NCI-H510A (cell line): Measurements from ENCODE around the gene BARX2.

Experiments used
- DNase-seq: peaks from one replicate; lab custom pipeline; 2025; lab: John Stamatoyannopoulos, UW

The BARX2 gene

DNA sequence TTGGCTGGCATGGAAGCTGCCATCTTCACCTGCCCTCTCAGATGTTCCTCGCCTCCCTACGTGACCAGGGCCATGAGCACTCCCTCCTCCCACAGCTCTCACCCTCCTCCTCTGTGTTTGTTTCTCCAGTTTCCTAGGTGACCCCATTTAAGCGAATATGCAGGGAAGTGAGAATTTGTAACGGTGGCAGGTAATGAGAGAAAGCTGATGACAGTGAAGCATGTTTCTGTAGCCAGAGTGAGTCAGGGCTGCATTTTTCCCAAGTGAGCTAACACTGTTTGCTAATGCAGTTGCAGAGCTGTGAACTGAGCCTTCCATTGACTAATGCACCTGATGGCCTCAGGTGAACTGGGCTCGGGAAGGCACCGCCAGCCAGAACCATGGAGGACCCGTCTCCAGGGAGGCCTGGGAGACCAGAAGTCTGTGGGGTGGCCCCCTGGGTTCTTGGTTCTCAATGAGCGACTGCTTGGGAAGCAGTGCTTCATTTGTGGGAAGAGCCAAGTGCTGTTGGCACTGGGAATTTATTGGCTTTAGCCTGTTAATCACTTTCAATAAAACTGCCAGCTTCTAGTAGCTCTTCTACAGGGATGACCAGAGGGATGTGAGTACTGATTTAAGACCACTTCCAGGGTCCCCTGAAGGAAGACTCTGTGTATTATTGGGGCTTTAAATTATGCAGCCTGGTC is 64.5 kb downstream of the BARX2 start:
- no peak for DNase-seq

DNA sequence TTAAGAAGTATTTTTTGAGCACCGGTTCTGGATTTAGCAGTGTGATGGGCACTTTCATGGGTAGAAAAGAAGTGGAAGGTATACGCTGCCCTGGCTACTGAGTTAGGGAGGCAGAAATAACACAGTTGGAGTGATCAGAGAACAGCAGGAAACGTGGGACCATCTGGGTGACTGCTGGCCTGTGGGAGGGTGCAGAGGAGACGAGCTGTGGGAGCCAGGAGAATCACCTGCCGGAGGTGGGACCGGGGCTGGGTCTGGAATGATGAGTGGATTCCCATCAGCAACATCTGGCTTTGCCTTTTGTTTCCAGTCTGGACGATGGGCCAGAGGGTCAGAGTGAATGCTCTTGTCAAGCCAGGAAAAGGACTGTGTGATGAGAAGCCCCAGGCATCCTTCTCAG is 66.5 kb downstream of the BARX2 start:
- DNase-seq, result no peak

DNA sequence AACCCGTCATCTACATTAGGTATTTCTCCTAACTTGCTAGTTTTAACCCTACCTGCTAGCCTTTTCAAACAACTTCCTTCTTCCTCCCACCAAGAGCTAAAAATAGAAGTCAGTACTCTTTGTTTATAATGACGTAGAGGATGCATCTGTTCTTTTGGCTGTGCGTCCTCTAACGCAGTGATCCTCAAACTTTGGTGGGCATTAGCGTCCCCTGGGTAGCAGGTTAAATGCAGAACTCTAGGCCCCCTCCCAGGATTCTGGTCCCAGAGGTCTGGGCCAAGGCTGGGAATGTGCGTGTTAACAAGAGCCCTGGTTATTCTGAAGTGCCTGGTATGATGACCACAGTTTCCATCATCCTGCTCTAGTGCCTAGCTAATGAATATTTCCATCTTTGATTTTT is 67.6 kb downstream of the BARX2 start:
- no peak for DNase-seq

DNA sequence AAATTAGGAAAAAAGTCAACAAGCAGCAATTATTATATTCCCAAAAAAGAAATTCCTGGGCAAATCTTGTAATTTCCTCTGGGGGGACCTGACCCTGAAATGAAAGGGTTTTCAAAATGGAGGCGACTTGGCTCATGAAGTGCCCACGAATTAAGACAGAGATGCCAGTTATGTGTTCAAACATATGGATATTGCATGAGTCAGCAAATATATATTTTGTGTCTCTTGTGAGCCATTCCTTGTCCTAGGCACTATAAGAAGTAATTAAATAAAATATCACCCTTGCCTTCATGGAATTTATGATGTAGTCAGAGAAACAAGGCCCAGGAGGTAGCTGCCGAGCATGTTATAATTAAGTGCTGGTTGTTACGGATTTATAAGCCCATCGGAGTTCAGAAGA is 68.6 kb downstream of the BARX2 start:
- no peak for DNase-seq

DNA sequence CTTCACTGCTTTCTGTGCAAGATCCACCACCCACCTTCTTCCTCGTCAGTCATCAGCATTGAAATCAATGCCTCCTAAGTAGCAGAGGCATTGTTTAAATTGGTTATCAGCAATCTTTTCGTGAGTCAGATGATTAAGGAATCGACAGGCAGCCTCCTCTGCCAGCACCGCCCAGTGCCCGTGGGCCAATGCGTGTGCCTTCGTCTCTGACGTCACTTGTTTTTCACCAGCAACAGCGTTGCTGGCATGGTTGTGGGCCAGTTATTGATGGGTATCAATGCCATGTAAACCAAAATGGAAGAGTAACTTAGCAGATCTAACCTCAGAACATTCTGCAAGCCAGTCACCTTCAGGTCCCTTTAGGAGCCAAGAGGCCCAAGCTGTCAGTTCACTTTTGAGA is 69.6 kb downstream of the BARX2 start:
- DNase-seq, result no peak

DNA sequence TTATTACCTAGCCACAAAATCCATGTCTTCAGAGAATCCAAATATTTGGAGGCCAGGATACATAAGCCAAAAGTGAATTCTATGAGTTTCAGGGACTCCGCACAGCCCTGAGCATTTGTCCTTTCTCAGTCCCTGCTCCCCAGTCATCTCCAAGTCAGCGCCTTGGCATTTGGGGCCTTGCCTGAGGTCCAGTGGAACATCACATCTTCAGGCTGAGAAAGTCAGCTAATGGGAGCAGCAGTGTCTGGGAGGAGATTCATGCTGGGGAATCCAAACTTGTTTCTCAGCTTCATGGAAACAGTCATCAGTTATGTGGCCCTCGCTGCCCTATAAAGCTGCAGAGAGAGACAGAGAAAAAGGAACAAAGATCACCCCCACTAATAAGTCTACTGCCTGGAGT is 70.9 kb downstream of the BARX2 start:
- no peak for DNase-seq

DNA sequence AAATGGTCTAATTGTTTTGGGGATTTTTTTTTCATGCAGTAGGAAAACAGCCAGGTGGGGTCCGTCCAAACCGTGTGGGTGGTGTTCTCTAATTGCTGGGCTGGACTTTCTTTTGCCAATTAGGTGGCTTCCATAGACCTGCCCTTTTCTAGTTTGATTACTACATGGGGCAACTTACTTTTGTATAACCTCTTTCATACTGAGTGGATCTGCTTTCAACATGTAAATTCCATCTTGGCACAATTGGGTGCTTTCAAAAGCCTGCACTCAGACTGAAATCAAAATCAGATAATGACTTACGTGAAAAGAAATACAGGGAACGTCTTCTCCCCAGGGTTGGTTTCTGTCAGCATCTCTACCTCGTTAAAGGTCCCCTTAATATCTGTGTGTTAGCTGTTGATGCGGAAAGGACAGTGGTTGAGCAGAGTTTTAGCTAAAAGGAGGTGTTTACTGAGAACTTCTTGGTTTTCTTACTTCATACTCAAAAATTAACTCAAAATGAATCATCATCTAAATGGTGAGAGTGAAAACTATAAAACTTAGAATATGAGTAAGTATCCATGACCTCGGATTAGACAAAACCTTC is 72.1 kb downstream of the BARX2 start:
- no peak for DNase-seq

DNA sequence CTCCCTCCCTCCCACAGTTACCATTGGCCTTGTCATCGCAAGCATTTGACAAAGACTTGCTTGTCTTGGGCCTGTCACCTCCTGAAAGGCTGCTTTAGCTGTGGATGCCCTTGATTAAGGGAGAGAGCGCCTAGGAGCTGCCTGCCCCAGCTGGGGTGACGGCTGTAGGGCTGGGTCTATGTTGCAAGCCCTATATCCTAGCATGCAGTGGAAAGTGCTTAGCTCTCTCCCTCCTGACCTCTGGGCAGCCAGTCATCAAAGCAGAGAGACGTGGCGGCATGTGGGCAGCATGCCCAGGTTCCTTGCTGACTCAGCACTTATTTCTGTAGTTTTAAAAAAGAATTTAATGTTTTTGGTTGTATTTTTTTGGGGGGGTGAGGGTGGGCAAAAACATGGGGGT is 75.9 kb downstream of the BARX2 start:
- no peak for DNase-seq

DNA sequence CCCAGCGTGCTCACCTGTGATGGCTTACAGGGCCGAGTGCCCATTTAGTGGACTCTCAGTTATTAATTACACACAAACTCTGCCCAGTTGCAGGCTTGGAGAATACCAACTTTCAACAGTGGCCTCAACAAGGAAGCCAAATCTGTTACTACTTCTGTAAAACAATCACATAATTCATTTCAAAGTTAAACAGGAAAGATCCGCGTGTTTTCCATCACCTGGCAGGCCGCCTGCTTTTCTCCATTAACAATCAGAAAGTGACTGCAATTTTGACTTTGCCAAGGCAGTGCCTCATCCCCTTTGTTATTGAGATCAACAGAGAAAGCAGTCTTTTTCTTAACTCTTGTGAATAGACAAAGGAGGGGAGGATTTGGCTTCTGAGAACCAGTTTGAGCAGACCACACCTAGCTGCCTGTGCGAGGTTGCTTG is 77.7 kb downstream of the BARX2 start:
- no peak for DNase-seq

DNA sequence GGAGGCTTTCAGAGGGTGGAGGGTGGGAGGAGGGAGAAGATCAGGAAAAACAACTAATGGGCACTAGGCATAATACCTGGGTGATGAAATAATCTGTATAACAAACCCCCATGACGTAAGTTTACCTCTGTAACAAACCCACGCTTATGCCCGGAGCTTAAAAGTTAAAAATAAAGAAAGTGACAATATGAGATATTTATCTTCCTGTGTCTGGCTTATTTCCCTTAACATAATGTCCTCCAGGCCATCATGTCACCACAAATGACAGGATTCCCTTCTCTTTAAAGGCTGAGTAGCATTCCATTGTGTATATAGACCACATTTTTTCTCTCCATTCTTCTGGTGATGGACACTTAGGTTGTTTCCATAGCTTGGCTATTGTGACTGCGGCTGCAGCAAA is 79.5 kb downstream of the BARX2 start:
- DNase-seq, result no peak

DNA sequence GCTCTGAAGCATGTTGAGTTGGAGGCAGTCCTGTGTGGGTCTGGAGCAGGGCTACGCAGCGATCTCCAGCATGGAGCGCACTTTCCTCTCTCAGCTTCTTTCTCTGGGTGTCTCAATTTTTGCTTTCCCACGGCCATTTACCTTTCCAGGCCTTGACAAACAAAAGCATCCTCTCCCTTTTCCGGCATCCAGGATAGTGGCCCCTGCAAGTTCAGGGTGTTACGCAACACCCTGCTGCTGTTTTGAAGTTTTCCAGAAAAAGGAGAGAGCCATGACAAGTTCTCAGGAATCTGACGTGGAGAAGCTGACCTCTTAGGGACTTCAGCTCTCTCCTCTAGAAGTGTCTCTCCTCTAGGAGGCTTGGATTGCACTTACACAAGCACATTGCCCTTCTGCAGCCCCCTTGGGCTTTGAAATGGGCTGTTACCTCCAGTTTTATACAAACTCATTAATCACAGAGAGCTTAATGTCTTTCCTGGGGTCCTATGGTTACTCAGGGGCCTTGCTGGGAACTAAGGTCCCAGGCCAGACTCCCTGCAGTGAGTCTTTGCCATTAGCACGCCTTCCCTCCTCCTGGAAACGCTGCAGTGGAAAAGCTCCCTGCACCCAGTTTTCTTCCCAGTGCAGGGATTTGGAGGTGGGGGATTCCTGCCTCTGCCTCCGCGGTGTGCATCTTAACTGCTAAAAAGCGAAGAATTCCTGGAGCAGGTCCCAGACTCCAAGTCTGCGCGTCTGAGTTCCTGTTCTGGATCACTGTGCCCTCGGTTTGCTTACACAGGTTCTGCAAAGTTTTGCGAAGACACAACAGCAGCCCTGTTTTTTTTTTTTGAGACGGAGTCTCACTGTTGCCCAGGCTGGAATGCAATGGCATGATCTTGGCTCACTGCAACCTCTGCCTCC is 80.4 kb downstream of the BARX2 start:
- DNase-seq, result no peak

DNA sequence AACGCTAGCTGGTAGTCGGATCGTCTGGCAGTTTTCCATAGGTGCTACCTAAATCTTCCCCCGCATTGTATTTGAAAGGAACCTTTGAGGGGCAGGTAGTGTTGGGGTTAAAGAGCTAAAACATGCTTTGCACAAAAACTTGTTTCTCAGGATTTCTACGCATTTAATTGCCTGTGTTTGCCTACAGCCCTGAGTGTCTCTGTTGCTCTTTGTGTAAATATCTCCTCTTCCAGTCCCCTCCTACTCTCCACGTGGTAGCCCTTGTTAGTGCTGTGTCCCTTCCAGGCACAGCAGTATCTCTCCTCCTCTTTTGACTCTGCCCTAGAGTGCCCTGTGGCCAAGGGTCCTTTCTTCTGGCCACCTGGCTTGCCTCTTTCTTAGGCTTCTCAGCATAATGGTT is 81.7 kb downstream of the BARX2 start:
- peak; percentile 69 for DNase-seq

DNA sequence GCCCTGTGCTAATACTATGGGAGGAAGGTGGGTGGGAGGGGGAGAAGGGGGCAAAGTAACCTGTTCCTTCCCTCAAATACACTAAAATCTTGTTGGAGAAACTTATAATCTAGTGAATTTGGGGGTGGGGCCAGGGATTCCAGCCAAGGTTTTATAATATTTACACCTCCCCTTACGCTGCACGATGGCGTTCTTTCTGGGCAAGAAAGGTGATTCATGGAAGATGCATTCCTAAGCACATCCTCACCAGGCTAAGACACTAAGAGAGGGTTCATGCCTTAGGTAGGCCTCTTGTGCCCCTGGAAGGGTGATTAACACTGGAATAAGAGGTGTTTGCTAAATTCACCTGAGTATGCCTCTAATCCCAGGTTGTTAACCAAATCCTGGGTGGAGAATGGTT is 82.6 kb downstream of the BARX2 start:
- no peak for DNase-seq

DNA sequence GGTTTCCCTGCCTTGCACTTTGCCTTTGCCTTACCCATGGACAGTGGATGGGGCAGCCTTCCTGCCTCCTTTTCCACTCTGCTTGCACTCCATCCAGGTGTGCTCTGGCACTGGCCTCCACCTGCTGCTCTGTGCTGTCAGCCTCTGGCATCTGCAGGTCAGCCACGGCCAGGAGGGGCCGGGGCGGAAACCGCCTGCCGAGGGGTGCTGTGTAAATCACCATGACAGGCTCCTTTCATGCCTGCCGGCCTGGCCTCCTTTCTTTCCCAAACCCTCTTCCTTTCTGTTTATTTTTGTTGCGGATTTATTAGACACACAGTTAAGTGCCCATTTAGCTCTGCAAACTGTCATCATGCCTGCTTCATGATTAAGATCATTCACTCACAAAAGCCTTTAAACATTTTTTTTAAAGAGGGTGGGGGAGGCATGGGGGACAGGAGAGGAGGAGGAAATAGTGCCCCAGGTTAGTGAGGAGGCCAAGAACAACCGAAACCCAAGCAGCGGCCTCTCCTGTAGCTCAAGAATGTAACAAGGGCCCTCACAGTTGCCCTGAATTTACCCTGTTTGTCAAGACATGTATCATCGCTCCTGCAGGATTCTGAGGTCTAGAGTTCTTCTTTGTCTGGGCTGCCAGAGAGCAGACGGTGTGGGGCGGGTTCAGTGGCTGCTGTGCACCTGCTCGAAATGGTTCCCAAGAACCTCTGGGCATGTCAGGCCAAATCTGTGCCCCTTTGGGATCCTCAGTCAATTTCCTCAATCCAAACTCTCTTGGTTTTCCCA is 83.3 kb downstream of the BARX2 start:
- peak; percentile 95 for DNase-seq

DNA sequence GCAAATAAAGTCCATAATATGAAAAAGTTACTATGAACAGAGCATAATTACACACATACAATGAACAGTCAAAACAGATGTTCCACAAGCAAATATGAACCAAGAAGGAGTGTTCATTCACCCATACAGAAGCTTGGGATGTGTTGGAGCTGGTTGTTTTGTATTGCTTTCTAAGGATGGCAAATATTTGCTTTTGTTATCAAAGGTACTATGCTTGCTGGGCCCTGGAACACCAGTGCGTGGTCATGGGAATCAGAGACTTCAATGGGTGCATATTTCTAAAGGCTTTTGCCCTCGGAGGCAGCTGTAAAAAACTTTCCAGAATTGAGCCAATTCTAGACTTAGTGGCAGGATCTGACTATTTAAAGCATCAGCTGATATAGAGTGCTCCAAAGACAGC is 85.1 kb downstream of the BARX2 start:
- peak; percentile 76 for DNase-seq

DNA sequence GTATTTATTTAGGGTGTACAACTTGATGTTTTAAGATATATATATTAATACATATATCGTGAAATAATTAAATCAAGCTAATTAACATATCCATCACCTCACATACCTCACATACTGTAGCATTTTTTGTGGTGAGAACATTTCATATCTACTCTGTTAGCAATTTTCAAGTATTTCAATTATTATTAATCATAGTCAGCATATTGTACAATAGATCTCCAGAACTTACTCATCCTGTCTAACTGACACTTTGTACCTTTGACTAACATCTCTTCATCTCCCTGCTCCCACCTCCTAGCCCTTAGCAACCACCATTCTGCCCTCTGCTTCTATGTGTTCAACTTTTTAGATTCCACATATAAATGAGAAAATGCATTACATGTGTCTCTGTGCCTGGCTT is 108.4 kb downstream of the BARX2 start:
- DNase-seq, result no peak

DNA sequence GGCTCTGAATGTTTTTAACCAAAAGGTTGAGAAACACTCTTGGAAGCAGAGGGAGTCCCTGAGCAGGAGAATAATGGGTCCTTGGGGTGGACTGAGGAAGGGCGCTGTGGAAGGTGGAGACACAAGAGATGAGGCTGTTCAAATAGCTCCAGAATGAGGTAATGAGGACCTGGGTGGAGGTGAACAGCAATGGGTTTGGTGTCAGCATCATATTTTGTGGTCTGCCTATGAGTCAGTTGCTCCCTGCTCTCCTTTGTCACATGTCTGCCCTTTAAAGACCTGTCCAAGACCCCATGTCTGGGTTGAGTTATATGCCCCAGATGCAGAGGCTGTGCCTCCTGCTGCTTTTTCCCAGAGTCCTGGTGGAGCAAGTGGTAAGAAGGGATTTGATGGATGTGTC is 113.6 kb downstream of the BARX2 start:
- no peak for DNase-seq

DNA sequence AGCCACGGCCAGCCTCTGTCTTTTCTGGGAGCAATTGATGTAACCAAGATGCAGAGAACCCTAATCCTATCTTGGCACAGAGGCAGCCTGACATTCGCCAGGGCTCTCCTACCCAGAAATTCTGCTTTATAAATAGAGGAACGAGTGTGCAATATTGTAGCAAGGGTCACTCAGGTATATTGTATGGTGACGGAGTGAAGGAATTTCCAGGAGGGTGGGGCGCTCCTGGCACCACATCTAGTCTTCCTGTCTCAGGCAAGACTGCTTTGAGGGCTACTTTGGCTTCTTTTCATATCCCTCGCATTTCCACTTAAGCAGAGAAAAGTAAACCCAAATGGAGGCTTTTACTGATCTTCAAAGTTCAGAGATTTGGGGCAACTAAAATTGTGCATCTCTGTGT is 114.4 kb downstream of the BARX2 start:
- DNase-seq, result no peak

DNA sequence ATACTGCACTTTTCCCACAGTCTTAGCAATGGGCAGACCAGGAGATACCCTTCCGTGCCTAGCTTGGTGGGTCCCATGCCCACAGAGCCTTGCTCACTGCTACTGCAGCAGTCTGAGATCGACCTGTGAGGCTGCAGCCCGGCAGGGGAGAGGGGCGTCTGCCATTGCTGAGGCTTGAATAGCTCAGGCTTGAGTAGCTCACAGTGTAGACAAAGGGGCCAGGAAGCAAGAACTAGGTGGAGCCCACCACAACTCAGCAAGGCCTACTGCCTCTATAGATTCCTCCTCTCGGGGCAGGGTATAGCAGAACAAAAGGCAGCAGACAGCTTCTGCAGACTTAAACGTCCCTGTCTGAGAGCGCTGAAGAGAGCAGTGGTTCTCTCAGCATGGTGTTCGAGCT is 118.1 kb downstream of the BARX2 start:
- DNase-seq, result no peak
